GM12892 (cell line): ENCODE results near the gene P3H3.

Experiments used
- DNase-seq: peaks from one replicate; pipeline ENCODE4 v3.0.0; 2011; ENCODE audit not compliant: insufficient read length
- FAIRE-seq: peaks from 2 replicates; lab custom pipeline; 2011; peaks lifted over from hg19 to GRCh38; lab: Jason Lieb, UNC
- POLR2A ChIP-seq: IDR thresholded peaks from 2 replicates; pipeline ENCODE4 v1.6.1; 2011; ENCODE audit warnings: low read depth, low read length, control low read depth
- POLR2AphosphoS5 ChIP-seq: IDR thresholded peaks from 2 replicates; pipeline ENCODE4 v1.6.1; 2011; ENCODE audit warnings: low read depth, low read length, control low read depth
- TAF1 ChIP-seq: IDR thresholded peaks from 2 replicates; pipeline ENCODE4 v1.6.1; 2011; ENCODE audit warnings: low read depth, mild to moderate bottlenecking, control low read depth, low read length, borderline replicate concordance

Gene P3H3

DNA sequence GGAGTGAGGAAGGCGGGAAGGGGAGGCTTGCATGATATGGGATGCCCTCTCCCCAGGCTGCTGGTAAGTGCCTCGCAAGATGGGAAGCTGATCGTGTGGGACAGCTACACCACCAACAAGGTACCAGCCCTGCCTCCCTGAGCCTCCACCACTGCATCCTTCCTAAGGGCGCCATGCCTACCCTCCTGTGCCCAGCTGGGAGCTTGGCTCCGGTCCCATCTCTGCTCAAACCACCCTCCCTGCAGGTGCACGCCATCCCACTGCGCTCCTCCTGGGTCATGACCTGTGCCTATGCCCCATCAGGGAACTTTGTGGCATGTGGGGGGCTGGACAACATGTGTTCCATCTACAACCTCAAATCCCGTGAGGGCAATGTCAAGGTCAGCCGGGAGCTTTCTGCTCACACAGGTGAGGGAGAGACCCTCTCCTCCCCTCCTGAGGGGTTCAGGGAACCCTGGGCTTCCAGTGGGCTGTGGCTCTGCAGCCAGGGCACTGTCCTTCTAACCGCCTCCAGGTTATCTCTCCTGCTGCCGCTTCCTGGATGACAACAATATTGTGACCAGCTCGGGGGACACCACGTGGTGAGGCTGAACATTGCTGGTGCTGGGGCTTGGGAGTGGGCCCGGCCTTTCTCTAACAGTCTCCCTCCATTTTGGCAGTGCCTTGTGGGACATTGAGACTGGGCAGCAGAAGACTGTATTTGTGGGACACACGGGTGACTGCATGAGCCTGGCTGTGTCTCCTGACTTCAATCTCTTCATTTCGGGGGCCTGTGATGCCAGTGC, 15.1 kb downstream of the P3H3 start:
- DNase-seq (no peak), FAIRE-seq (no peak)
- no peak for TF ChIP-seq TAF1
- no peak for TF ChIP-seq POLR2AphosphoS5
- TF ChIP-seq POLR2A: no peak

- no peak for TF ChIP-seq TAF1
- no peak for TF ChIP-seq POLR2A
- TF ChIP-seq POLR2AphosphoS5: no peak
- FAIRE-seq: no peak
- DNase-seq: no peak
Observed at GRCh38 chr12:6845395-6845794, 17.2 kb downstream of the P3H3 start.

- TF ChIP-seq TAF1: no peak
- TF ChIP-seq POLR2AphosphoS5: no peak
- no peak for TF ChIP-seq POLR2A
- DNase-seq (no peak), FAIRE-seq (no peak)
Observed at GRCh38 chr12:6846316-6846869, 18.2 kb downstream of the P3H3 start.

DNA sequence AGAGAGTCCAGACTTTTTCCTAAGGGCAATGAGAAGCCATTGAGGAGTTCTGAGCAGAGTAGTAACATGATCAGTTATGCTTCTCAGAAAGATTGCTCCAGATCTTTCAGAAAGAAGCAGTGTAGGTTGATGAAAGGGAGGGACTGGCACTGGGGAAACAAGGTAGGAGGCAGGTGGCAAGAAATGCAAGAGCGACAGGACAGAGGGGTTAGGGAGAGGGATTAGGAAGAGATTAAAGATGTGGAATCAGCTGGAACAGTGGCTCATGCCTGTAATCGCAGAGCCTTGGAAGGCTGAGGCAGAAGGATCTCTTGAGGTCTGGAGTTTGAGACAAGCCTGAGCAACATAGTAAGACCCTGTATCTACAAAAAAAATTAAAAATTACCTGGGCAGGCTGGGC, 19.5 kb downstream of the P3H3 start:
- TF ChIP-seq POLR2A (no peak), POLR2AphosphoS5 (no peak), TAF1 (no peak)

DNA sequence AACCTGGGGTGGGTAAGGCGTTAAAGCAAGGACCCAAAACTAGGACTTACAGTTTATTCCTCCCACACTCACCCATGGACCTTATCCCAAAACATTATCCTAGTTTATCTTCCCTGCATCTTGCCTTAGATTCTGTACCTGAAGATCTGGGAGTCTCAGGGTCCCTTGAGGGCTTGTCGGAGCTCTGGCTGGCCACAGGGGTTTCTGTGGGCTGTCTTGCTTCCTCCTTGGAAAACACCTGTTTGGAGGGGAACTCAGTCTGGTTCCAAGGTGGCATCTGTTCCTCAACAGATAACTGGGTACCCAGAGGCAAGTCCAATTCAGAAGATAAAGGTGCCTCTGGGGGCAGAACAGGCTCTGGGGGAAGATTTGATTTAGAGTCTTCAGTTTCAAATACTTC, 21.2 kb downstream of the P3H3 start:
- TF ChIP-seq TAF1 (no peak), POLR2AphosphoS5 (no peak), POLR2A (no peak)
- no peak for DNase-seq
- FAIRE-seq: no peak

More for the DNA sequence above, 19.5 kb downstream of the P3H3 start:
- DNase-seq (no peak), FAIRE-seq (no peak)

DNA sequence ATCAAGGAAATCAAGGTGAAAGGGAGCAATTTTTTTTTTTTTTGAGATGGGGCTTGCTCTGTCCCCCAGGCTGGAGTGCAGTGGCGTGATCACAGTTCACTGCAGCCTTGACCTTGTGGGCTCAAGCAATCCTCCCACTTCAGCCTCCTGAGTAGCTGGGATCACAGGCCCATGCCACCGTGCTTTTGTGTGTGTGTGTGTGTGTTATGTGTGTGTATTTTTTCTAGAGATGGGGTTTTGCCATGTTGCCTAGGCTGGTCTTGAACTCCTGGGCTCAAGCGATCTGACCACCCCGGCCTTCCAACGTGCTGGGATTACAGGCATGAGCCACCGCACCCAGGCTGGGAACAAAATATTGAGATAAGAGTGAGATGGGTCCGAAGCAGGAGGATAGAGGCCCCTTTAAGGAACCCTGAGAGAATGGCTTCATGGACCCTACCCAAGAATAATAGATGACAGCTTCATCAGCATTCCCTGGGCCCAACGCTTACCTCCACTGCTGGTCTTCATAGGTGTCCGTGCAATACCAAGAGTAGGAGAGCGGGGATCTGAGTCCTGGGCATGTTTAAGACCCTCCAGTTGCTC, 21.9 kb downstream of the P3H3 start:
- DNase-seq (no peak), FAIRE-seq (no peak)
- TF ChIP-seq POLR2AphosphoS5: no peak

GRCh38 chr12:6850796-6851152, 22.6 kb downstream of the P3H3 start:
- DNase-seq: no peak
- TF ChIP-seq POLR2A (no peak), TAF1 (no peak), POLR2AphosphoS5 (no peak)
- FAIRE-seq: no peak

DNA sequence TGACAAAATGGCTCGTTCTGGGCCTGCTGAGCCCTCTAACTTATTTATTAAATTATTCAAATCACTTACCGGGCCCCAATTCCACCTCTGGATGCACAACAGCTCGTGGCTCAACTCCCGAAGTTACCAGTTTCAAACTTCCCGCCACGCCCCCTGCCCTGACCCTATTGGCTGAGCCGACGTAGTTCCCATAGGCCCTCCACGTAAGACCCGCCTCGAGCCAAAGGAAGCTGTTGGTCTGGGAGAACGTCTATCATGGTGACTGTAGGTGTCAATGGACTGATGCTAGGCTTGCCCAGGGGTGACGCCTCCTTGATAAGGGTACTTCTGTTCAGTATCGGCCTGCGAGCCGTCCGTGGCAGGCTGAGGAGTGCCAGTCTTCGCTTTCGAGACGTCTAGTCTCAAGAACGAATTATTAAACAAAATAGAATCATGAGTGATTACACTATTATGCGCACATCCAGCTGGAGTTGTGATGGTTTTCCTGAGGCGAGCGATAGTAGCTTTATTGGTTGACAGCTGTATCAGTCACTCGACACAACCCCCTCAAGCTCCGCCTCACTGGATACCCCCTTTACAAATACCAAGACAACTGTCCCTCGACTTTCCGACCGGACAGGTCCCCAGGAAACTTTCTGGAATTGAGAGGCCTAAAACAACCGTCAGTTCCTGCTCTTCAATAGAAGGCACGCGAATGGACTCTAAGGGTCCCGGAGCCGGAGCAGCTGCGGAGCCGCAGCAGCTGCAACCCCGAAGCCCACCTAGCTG, 23.1 kb downstream of the P3H3 start, which contains the start of gene CDCA3:
CDCA3 (minus strand) TSS at position 134 of the 768 bp plus-strand sequence. CDS start 334 bp downstream, outside the sequence.
- DNase-seq: peak; percentile 100
- FAIRE-seq: peak; percentile 99
- TF ChIP-seq POLR2AphosphoS5 (peak; percentile 81), TAF1 (no peak), POLR2A (peak; percentile 87; the same call in 1 of the 2 replicates)

- FAIRE-seq (no peak), DNase-seq (peak; percentile 97)
- peak; percentile 76 for TF ChIP-seq POLR2AphosphoS5
- no peak for TF ChIP-seq TAF1
- peak; percentile 74 for TF ChIP-seq POLR2A
Observed at GRCh38 chr12:6851921-6852650, 23.9 kb downstream of the P3H3 start, which contains the start of gene USP5. TSS of gene USP5 (plus strand) at chr12:6852150. CDS start at chr12:6852180, 30 bp downstream.

GRCh38 chr12:6852651-6853354, 24.6 kb downstream of the P3H3 start:
- DNase-seq (no peak), FAIRE-seq (no peak)
- no peak for TF ChIP-seq POLR2AphosphoS5

- FAIRE-seq (no peak), DNase-seq (no peak)
- TF ChIP-seq POLR2AphosphoS5: no peak
- TF ChIP-seq POLR2A: no peak
- no peak for TF ChIP-seq TAF1
Observed at GRCh38 chr12:6853626-6854025, 25.4 kb downstream of the P3H3 start.
